Parathyroid adenoma (tissue), 2 donors: ENCODE data around the gene MBP.

Experiments used
- H2AFZ ChIP-seq: fragments of 300-600 bp; sonication (generic); one replicate; pipeline ENCODE4 v1.7.0; 2017; ENCODE audit warnings: antibody characterized with exemption, mild to moderate bottlenecking
- H3K27ac ChIP-seq: fragments of 300-600 bp; sonication (generic); one replicate; pipeline ENCODE4 v1.7.0; 2017
- H3K27me3 ChIP-seq: fragments of 300-600 bp; sonication (generic); one replicate; pipeline ENCODE4 v1.7.0; 2017; ENCODE audit warnings: low read length; ENCODE audit not compliant: control insufficient read depth, insufficient read depth
- H3K36me3 ChIP-seq: fragments of 300-600 bp; sonication (generic); one replicate; pipeline ENCODE4 v1.7.0; 2017; ENCODE audit warnings: low read length; ENCODE audit not compliant: control insufficient read depth, insufficient read depth
- H3K4me1 ChIP-seq: fragments of 300-600 bp; sonication (generic); one replicate; pipeline ENCODE4 v1.7.0; 2017; ENCODE audit warnings: control low read depth
- H3K4me2 ChIP-seq: fragments of 300-600 bp; sonication (generic); one replicate; pipeline ENCODE4 v1.7.0; 2017; ENCODE audit warnings: low read length
- H3K4me3 ChIP-seq: fragments of 300-600 bp; sonication (generic); one replicate; pipeline ENCODE4 v1.7.0; 2017; ENCODE audit warnings: low read depth, low read length
- H3K79me2 ChIP-seq: fragments of 300-600 bp; sonication (generic); one replicate; pipeline ENCODE4 v1.7.0; 2017; ENCODE audit warnings: control low read depth
- H3K9ac ChIP-seq: fragments of 300-600 bp; sonication (generic); one replicate; pipeline ENCODE4 v1.7.0; 2017; ENCODE audit warnings: mild to moderate bottlenecking
- H3K9me3 ChIP-seq: fragments of 300-600 bp; sonication (generic); one replicate; pipeline ENCODE4 v1.7.0; 2017; ENCODE audit warnings: low read length; ENCODE audit not compliant: control insufficient read depth
- TF ChIP-seq, protein P1 (sequence below): fragments of 300-600 bp; sonication (generic); IDR thresholded peaks from one replicate; pipeline ENCODE4 v1.7.0; 2017; ENCODE audit warnings: antibody characterized with exemption, mild to moderate bottlenecking
- donor health status: primary hyperparathyroidism.

Gene MBP

DNA sequence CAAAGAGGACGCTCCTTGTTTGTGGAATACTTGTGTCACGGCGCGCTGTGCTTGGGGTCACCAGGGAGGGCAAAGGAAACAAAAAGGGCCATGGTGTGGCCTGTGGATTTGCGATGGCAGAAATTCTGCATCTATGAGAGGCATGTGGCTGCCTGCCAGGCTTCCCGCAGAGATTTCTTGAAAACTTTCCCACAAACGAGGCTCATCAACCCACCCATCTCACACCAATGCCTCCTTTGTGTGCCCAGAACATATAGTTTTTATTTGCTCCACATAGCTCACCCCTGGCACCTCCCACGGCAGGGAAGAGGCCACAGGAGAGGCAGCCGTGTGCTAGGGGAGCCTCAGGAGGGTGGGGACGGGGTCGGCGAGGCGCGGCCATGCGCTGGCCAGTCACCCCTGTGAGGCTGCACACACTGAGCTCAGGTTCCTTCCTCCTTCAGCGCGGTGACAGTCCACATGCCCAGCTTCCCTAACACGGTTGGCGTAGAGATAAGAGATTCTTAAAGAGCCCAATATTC lies 100.3 kb downstream of the MBP start:
- no peak overlapping the region for H3K9ac ChIP-seq
- H2AFZ ChIP-seq: no peak overlapping the region
- no peak overlapping the region for H3K4me3 ChIP-seq
- H3K4me2 ChIP-seq: no peak overlapping the region
- TF ChIP-seq, protein P1, sequence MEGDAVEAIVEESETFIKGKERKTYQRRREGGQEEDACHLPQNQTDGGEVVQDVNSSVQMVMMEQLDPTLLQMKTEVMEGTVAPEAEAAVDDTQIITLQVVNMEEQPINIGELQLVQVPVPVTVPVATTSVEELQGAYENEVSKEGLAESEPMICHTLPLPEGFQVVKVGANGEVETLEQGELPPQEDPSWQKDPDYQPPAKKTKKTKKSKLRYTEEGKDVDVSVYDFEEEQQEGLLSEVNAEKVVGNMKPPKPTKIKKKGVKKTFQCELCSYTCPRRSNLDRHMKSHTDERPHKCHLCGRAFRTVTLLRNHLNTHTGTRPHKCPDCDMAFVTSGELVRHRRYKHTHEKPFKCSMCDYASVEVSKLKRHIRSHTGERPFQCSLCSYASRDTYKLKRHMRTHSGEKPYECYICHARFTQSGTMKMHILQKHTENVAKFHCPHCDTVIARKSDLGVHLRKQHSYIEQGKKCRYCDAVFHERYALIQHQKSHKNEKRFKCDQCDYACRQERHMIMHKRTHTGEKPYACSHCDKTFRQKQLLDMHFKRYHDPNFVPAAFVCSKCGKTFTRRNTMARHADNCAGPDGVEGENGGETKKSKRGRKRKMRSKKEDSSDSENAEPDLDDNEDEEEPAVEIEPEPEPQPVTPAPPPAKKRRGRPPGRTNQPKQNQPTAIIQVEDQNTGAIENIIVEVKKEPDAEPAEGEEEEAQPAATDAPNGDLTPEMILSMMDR: no peak
- no peaks in the 10 kb centered on the region for H3K9me3 ChIP-seq
- peaks cover 6% of the 10 kb centered on the region for H3K4me1 ChIP-seq
- H3K27ac ChIP-seq: no peak overlapping the region
- H3K79me2 ChIP-seq: peaks cover 66% of the 10 kb centered on the region
- H3K36me3 ChIP-seq: no peaks in the 10 kb centered on the region
- H3K27me3 ChIP-seq: no peaks in the 10 kb centered on the region

DNA sequence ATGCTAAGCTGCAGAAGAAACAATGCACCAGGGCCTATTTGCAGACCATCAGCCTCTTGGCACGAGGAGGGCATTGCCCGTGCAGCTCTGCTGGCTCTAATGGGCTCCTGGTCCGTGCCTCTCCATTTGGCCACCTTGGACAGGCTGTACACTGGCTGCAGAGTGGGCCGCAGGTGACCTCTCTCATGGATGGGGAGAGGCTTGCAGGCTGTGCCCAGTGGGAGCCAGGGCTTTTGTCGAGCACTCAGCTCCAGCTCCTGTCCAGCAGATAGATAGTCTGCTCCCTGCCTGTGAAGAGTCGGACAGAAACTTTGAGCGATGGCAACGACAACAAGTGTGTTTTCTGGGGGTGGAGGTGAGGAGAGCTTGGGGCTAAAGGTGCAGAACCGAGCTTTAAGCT lies 100.9 kb downstream of the MBP start:
- H3K36me3 ChIP-seq: no peaks in the 10 kb centered on the region
- H3K79me2 ChIP-seq: peaks cover 64% of the 10 kb centered on the region
- peaks cover 6% of the 10 kb centered on the region for H3K4me1 ChIP-seq
- TF ChIP-seq, protein P1: no peak
- no peak overlapping the region for H3K9ac ChIP-seq
- no peaks in the 10 kb centered on the region for H3K27me3 ChIP-seq
- no peak overlapping the region for H3K4me2 ChIP-seq
- H3K9me3 ChIP-seq: no peaks in the 10 kb centered on the region
- H3K4me3 ChIP-seq: no peak overlapping the region
- no peak overlapping the region for H2AFZ ChIP-seq
- H3K27ac ChIP-seq: no peak overlapping the region

DNA sequence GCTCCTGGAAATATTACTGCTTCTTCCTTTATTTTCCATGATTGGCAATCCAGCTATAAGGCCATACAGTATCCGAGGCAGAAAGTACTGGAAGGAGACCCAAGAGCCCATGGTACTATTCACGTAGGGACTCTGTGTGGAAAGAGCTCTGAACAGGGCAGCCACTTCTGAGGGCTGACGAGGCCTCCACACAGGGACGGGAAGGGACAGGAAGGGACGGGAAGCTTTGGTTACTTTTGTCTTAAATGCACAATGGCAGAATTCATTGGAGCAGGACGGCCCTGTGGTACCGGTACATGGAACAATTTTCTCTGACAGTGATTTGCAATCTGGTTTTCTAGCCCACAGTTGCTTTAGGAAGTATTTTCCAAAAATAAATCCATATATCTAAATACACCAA lies 102.4 kb downstream of the MBP start:
- Histone ChIP-seq H3K9me3 (no peaks in the 10 kb centered on the region), H3K27ac (no peak overlapping the region), H3K36me3 (no peaks in the 10 kb centered on the region), H3K4me1 (peaks cover 8% of the 10 kb centered on the region), H3K4me2 (no peak overlapping the region), H2AFZ (no peak overlapping the region), H3K4me3 (no peak overlapping the region), H3K79me2 (peaks cover 63% of the 10 kb centered on the region), H3K27me3 (no peaks in the 10 kb centered on the region), H3K9ac (no peak overlapping the region)
- TF ChIP-seq, protein P1: no peak

DNA sequence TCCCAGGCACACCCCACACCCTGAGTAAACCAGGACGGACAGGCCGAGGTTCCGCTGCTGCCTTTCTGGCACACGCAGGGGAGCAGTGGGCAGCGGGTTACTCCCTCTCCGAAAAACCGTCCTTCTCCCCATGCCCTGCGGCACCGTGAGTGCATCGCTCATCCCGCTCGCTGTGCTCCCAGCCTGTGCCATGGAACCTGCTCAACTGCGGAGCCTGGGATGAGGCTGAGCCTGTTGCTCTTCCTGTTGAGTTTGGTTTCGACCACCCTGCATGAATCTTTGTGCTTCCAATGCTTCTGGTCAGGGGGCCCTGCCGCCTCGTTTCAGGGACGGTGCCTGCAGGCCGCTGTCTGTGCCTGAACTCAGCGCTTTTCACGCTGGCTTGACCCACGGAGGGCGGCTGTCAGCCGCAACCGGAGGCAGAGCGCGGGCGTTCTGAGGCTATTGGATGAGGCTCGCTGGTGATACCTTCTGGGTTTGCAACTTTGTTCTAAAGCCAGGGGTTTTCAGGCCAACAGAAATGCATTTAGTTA lies 106.7 kb downstream of the MBP start:
- Histone ChIP-seq H3K36me3 (no peaks in the 10 kb centered on the region), H3K9me3 (no peaks in the 10 kb centered on the region), H2AFZ (no peak overlapping the region), H3K4me3 (no peak overlapping the region), H3K27ac (no peak overlapping the region), H3K79me2 (peaks cover 32% of the 10 kb centered on the region), H3K4me2 (no peak overlapping the region), H3K9ac (no peak overlapping the region), H3K27me3 (no peaks in the 10 kb centered on the region), H3K4me1 (peaks cover 11% of the 10 kb centered on the region)
- TF ChIP-seq, protein P1: no peak

DNA sequence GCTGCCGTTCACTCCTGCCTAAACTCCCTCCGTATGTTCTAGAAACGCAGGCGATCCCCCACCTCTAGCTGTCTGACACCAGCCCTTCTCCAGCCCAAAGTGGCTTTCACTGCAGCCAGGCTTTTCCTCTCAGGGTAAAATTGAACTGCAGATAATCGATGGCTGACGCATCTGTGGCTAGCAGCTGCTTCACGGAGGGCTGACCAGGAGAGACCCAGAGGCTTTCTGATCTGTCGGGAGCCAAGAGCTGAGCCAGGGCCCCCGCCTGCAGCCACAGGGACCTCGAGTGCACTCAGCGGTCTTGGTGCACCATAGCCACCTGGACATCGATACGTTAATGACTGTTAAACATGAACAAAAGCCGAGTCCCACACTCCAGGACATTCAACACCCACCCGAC lies 107.5 kb downstream of the MBP start:
- H3K36me3 ChIP-seq: no peaks in the 10 kb centered on the region
- no peaks in the 10 kb centered on the region for H3K9me3 ChIP-seq
- H3K4me2 ChIP-seq: no peak overlapping the region
- H3K4me3 ChIP-seq: no peak overlapping the region
- H3K27ac ChIP-seq: peak overlapping the region; percentile 32
- no peak overlapping the region for H2AFZ ChIP-seq
- peaks cover 11% of the 10 kb centered on the region for H3K4me1 ChIP-seq
- H3K9ac ChIP-seq: no peak overlapping the region
- peaks cover 27% of the 10 kb centered on the region for H3K79me2 ChIP-seq
- H3K27me3 ChIP-seq: no peaks in the 10 kb centered on the region
- TF ChIP-seq, protein P1: no peak
